ENCODE data around the gene GLB1L2.

DNA sequence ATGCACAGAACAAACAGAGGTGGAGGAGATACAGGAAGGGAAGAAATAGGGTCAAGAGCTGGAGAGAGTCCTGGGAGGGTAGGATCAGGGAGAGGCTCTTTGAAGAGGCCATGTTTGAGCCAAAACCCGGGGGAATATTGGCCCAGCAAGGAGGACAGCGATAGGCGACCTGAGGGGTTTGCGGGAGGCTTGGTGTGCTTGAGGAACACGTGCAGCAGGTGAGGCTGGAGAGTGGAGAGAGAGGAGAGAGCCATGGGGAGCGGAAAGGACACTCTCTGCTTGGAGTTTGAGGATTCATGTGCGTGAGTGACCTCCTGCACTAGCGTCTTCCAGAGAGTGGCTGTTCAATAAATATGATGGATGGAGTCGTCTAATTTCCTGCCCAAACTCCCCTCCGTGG, 84.9 kb downstream of the GLB1L2 start:
- no peak for TF ChIP-seq EZH2 (IDR thresholded peaks at IDR 0.05; ENCODE audit: borderline replicate concordance, low read length)
- TF ChIP-seq, protein P1, sequence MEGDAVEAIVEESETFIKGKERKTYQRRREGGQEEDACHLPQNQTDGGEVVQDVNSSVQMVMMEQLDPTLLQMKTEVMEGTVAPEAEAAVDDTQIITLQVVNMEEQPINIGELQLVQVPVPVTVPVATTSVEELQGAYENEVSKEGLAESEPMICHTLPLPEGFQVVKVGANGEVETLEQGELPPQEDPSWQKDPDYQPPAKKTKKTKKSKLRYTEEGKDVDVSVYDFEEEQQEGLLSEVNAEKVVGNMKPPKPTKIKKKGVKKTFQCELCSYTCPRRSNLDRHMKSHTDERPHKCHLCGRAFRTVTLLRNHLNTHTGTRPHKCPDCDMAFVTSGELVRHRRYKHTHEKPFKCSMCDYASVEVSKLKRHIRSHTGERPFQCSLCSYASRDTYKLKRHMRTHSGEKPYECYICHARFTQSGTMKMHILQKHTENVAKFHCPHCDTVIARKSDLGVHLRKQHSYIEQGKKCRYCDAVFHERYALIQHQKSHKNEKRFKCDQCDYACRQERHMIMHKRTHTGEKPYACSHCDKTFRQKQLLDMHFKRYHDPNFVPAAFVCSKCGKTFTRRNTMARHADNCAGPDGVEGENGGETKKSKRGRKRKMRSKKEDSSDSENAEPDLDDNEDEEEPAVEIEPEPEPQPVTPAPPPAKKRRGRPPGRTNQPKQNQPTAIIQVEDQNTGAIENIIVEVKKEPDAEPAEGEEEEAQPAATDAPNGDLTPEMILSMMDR (IDR thresholded peaks at IDR 0.05; ENCODE audit: low read length) = no peak
